Measurements from ENCODE around the gene PXYLP1.

Gene PXYLP1

GRCh38 chr3:141343865-141344271 lies 112.2 kb downstream of the PXYLP1 start:
- H3K27me3 ChIP-seq (ENCODE audit: low read depth, low read length), result no peaks in the 10 kb centered on the region
- no peaks in the 10 kb centered on the region for H3K9me3 ChIP-seq (ENCODE audit: control insufficient read depth in 1 of 2, low read length in 2 of 2)
- H3K36me3 ChIP-seq (ENCODE audit: control insufficient read depth in 1 of 2, insufficient read depth in 2 of 2, low read length in 2 of 2), result no peaks in the 10 kb centered on the region
- no peak overlapping the region for H3K27ac ChIP-seq (ENCODE audit: low read length)
- no peak overlapping the region for H3K4me3 ChIP-seq (ENCODE audit: low read depth in 1 of 2, low read length in 2 of 2)
- H3K4me1 ChIP-seq (ENCODE audit: control insufficient read depth in 1 of 2, insufficient read depth in 2 of 2, low read length in 2 of 2), result no peaks in the 10 kb centered on the region

Data from muscle layer of duodenum (tissue), 2 donors.